RPMI7951 (cell line): ENCODE results near the gene PHAF1. TPM values are rescaled to one million over a fixed set of nuclear protein-coding genes. Genes with fewer than 3 reads are reported as not detected.

Experiments used
- DNase-seq: peaks from one replicate; pipeline ENCODE4 v3.0.0-alpha.2; 2012; ENCODE audit warnings: low read depth
- total RNA-seq: library from RNA; depleted of rRNA; stranded (reverse); fragments of >200 nt; shearing (Covaris generic); gene quantifications from 2 replicates; pipeline ENCODE4 v1.2.3, GENCODE V29; 2014; rRNA removed

PHAF1 gene
- 13.7 and 18.0 TPM in 2 replicates for total RNA-seq

DNA sequence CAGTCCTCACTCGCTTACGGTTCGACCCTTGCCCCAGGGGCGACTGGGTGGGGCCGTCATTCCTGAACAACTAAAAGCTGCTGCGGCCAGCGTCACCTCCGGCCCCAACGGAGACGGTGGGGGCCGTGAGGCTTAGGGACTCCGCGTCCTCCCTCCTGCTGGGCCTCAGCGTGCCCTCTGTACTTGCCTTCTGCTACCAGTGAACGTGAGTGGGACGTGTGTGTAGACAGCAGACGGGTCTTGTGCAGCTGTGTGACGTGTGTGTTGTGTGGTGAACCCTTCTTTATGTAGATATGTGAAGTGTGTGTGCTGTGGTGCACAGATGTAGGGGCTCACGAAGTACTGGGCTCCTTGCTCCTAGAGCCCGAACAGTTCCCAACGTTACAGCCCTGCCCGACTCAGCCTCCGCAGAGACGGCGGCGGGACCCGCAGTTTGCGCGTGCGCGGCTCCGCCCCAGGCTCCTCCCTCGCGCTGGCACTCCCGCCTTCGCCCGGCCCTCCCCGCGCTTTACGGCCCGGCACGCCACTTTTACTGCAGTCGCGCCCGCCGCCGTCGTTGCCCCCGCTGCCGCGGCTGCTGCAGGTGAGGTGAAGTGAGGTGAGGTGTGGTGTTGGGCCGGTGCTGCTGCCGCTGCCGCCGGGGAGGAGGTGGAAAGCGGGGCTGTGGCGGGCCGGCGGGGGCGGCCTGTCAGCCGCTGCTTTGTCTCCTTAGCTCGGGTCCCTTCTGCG is at the start of gene PHAF1:
Gene PHAF1 (plus strand): TSS at position 535 of the 729 bp plus-strand sequence. CDS start 235 bp downstream, outside the sequence.
- peak; percentile 85 for DNase-seq

DNA sequence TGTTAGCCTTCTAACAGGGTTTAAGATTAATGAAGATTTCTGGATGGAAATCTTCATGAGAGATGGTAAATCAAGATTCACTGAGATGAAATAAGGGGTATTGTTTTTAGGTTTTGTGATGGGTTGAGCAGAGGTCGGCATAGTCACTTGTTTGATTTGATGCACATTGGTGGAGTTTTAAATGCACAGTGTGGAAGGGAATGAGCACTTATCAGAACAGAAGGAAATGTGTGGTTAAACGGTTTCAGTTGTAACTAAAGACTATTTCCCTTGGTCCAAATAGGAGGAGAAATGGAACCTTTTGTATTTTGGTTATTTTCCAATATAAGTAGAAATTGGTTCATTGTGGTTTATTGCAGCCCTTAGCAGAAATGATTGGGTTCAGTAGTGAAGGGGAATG is 46.7 kb upstream of the PHAF1 start:
- no peak for DNase-seq

DNA sequence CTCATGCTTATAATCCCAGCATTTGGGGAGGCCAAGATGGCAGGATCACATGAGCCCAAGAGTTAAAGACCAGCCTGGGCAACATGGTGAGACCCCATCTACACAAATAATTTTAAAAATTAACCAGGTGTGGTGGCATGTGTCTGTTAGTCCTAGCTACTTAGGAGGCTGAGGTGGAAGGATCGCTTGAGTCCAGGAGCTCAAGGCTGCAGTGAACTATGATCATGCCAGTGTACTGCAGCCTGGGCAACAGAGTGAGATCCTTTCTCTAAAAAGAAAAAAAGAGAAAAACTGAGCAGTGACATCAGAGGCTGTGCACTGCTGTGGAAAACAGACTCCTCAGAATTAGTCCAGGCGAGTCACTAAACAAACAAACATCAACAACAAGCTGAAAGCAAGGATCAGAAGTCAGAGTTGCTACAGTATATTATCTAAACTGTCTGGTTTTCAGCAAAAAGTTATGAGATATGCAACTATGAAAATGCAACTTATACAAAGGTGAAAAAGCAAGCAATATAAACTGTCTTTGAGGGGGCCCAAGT is 41.5 kb upstream of the PHAF1 start:
- peak; percentile 9 for DNase-seq

DNA sequence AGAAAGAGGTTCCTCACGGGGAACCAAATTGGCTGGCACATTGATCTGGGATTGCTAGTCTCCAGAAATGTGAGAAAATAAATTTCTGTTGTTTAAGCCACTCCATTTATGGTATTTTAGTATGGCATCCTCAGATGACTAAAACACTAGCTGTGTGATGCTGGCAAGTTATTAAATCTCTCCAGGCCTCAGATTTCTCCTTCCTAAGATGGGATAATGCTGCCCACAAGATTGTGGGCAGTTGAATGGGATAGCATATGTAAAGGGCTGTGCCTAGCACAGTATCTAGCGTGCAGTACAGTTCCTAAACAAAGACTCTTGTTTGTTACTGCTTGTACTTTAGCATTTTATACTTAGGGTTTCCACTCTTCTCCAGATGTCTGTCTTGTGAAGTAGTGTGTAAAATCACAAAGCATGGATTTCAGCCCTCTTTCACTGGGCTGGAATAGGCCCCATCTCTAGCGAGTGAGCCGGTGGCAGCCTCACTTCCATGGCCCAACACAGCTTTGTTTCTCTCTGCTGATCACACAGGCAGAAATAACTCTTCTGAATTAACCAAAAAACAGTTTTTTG is 38.2 kb upstream of the PHAF1 start:
- DNase-seq = no peak

DNA sequence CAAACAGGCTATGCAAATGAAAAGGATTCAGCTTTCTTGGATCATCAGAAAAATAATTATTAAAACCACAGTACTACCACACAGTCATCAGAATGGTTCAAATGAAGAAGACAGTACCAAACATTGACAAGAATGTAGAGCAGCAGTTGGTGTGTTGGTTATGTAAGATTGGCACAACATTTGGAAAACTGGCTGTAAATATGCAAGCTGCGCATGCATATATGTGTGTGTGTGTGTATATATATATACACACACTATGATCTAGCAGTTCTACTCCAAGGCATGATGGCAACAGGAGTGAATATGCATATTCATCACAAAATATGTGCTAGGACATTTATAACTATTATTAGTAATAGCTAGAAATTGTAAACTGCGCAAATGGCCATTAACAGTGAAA is 34.4 kb upstream of the PHAF1 start:
- DNase-seq = no peak

DNA sequence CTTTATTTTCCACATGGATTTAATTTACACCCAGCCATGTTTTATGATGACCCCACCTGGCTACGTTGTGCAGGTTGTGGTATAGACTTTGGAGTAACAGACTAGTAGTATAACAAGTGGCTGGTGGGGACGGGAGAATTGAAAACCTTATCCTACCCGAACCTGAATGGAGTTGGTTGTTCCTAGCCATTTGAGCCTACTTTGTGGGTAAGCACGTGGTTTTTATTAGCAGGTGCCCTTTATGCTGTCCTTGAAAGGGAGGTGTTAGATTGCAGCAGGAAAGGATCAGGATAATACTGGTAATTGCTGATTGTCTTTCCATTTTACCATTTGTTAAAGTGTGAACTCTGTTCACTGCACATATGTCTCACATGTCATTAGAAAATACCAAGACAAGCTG is 31.9 kb upstream of the PHAF1 start:
- DNase-seq = no peak

DNA sequence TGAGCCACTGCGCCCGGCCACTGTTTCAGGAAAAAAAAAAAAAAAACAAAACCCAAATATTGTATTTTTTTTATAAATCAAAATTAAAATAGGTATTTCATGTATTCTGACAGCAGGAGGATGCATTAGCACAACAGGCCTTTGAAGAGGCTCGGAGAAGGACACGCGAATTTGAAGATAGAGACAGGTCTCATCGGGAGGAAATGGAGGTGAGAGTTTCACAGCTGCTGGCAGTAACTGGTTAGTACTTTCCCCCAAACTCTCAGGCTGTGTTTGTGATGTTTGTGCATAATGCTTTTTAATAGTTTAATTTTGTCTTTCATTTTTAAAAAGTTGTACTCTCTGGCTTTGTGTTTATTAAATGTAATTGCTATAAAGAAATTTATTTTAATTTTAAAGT is 27.6 kb upstream of the PHAF1 start:
- no peak for DNase-seq

DNA sequence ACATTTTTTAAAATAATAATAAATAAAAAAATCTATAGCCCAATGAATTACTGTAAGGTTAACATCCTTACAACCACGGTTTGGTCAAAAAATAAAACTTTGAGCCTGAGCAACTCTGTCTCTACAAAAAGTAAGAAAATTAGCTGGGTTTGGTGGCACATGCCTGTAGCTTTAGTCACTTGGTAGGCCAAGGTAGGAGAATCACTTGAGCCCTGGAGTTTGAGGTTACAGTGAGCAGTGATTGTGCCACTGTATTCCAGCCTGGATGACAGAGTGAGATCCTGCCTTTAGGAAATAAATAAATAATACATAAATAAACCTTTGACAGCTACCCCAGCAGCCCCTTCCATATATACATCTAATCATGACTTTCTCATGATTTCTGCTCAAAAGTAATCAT is 26.9 kb upstream of the PHAF1 start:
- DNase-seq = peak; percentile 7

DNA sequence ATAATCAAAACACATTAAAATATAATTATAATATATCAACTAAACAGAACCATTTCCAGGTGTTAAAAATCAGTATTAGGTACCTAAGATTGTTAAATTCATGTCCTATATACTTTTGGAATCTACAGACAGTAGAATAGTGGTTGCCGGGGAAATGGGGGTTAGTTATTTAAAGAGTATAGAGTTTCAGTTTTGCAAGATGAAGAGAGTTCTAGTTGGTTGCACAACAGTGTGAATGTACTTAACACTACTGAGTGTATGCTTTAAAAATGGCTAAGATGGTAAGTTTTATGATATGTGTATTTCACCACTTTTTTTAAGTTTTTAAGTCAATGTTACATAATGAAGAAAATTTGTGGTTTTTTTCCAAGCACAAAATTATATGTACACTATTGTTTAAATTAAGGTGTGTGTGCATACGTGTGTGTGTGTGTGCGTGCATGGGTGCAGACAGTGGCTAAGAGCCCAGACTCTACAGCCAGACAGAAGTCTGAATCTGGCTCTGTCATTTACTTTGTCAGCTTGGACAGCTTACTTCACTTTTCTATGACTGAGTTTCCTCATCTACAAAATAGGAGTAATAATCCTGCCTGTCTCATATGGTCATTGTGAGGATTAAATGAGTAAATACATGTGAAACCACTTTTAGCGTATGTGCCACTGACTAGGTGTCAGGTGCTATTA is 25.3 kb upstream of the PHAF1 start:
- no peak for DNase-seq

DNA sequence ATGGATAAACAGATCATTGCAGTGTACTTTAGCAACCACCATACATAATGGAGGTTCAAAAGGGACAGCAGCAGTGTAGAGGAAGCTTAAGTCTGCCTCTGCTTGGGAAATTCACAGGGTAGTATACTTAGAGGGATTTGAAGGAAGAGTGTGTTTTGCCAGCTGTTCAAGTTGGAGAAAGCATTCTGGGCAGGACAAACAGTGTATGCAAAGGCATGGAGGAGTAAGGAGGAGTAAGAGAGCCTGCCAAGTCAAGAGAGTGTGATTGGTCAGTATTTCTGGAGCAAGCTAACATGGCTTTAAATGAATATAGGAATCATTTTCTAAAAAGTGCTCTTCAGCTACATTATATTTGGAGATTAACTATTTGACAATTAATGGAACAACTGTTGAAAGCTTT is 22.9 kb upstream of the PHAF1 start:
- DNase-seq = no peak

DNA sequence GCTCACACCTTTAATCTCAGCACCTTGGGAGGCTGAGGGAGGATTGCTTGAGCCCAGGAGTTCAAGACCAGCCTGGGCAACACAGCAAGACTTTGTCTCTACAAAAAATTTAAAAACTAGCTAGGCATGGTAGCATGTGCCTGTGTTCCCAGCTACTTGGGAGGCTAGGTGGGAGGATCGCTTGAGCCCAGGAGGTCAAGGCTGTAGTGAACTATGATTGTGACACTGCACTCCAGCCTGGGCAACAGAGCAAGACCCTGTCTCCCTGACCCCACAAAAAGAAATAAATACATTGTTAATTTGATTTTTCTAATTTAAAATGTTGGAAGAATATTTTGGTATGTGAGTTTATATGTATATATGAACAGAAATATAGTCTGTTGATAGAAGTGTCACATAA is 22.4 kb upstream of the PHAF1 start:
- no peak for DNase-seq

DNA sequence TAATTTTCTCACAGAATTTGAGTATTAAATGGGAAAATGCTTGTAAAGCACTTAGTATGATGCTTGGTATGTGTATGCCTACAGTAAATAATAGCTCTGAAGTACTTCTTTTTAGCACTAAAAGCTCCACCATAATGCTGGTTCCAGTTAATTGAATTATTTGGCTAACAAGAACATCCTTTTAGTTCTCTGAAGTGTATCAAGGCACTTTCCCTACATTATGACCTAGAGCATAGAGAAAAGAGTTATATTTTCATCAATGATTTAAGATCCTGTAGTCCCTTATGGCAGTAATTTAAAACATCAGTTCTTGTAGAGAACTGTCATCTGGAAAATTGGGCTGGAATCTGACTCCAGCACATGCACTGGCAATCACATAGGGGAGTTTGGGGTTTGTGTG is 21.9 kb upstream of the PHAF1 start:
- DNase-seq = no peak

DNA sequence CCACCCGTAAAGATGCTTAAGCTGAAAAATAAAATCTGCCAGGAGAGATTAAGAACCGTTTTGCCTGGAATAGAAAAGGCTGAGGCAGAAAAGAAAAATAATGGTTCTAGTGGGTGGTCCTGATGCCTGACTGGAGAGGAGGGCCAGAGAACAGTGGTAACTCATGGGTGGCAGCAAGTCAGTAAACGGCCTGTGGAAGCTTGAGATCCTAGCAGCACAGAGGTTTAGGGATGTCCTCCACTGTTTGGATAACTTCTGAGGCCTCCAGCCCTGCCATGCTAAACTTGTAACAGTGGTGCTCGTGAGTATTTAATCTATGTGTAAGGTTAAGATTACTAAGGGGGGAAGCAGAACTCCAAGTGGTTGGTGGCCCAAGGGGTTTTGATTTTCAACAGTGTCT is 21.2 kb upstream of the PHAF1 start:
- no peak for DNase-seq

DNA sequence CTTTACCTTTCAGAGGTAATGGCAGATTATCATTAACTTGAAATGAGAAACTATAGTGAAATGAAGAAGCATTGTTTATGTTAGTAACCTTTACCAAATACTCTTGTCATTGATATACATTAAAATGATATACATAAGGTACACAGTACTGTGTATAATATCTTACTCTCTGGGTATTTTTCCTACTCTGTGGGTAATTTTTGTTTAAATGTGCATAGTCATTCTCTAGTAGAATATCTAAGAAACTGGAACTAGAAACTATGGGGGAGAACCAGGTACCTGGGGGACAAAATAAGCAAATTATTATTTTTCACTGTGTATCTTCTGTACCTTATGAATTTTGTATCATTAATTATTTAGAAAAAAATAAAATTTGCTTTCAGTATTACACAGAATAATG is 20.6 kb upstream of the PHAF1 start:
- DNase-seq = no peak

DNA sequence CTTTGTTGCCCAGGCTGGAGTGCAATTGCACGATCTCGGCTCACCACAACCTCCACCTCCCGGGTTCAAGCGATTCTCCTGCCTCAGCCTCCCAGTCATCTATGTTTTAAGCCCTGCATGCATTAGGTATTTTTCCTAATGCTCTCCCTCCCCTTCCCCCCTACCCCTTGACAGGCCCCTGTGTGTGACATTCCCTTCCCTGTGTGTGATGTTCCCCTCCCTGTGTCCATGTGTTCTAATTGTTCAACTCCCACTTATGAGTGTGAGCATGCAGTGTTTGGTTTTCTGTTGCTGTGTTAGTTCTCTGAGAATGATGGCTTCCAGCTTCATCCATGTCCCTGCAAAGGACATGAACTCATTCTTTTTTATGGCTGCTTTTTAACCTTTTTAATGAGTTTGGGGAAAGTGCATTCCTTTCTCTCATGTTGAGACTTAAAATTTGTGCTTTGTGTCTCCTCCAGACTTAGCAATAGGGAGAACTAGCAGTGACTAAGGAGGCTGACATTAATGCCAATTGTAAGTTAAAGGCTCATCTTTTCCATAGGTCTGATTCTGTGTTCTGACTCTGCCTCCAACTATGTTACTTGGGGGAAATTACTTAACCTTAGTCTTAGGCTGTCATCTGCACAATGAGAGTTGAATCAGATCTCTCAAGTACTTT is 17.7 kb upstream of the PHAF1 start:
- DNase-seq = peak; percentile 8

DNA sequence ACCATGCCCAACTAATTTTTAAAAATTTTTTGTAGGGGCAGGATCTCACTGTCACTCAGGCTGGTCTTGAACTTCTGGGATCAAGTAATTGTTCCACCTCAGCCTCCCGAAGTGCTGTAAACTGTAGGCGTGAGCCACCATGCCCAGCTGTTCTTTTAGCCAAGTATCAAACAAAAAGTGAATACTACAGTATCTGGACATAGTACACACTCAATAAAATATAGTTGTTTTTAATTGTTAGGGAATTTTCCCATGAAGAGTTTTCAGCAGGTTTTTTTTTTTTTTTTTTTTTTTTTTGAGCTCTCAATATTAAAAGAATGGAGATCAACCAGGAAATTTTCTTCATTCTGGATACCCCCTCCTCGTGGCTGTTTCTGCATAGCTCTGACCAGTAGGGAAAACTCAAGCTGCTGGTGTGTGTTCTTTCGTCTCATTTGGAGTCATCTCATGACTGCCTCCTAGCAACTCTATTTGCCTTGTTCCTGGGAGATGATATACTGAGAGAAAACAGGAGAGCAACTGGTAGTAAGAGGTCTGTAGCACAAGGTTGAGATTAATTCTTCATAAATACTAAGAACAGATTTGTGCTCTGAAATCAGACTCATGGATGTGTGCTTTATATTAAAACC is 16.5 kb upstream of the PHAF1 start:
- no peak for DNase-seq

DNA sequence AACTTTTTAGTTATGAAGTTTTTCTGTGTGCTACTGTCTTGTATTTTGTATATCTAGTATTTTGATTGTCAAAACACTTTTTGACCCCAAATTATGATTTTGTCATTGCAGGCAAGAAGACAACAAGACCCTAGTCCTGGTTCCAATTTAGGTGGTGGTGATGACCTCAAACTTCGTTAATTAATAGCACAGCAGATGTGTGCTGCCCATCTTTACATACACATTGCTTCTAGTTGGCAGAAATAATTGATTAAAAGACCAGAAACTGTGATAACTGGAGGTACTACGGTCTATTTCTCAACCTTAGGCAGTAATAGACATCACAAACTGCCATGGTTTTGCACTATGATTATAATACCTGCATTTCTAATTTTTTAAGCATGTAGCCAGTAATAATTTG is 11.1 kb upstream of the PHAF1 start:
- no peak for DNase-seq

DNA sequence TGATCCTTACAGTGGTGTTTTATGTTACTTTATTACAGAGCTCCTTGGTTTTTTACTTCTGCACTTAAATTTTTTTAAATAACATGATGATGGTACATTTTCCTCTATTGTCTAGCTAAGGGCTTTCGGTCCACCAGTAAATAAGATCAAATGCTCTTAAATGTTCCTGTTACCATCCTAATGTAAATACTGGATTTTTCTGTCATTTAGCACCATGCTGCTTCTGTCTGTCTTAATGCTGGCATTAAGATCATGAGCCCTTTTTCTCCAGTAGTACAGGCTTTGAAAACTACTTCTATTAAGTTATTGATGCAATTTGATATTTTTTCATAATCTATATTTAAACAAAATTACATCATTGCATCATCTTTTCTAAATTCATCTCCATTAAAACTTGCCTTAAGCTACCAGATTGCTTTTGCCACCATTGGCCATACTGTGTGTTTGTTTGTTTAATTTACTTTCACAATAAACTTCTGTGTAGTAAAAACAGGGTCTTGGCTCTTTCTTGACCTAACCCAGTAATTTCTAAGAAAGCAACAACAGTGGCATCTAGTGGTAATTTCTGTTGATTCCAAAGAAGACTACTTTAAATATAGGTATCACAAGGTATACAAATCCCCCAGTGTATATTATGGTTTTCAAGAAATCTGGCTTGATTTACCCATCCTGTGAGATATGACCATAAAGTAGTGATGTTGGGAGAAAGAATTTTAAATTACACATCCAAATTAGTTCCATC is 9.0 kb upstream of the PHAF1 start:
- peak; percentile 23 for DNase-seq

DNA sequence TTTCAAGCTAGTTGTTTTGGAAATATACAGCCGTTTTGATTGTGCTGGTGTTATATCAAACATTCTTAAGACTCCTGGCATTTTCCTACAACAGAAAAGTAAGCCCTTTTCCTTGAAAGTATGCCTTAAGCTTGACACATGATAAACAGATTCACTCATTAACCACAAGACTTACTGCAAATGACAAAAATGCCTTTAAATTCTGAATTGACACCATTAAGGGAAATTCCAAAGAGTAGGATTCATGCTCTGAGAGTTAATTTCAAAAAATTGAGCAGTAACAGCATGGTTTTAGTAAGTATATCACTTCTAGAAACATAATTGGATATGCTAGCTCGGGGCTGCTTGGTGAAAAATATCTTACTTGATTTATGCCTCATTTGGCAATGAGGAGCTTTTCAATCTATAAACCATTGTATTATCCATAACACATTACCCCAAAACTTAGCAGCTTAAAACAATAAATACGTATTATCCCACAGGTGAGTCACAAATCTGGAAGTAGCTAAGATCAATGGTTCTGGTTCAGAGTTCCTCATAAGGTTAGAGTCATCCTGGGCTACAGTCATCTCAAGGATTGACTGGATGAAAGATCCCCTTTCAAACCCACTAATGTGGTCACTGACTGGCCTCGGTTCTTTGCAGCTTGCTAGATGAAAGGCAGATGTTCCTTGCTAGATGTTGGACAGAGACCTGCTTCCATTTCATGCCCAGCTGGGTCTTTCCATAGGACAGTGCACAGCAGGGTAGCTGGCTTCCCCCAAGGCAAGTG is 8.2 kb upstream of the PHAF1 start:
- DNase-seq = peak; percentile 44

DNA sequence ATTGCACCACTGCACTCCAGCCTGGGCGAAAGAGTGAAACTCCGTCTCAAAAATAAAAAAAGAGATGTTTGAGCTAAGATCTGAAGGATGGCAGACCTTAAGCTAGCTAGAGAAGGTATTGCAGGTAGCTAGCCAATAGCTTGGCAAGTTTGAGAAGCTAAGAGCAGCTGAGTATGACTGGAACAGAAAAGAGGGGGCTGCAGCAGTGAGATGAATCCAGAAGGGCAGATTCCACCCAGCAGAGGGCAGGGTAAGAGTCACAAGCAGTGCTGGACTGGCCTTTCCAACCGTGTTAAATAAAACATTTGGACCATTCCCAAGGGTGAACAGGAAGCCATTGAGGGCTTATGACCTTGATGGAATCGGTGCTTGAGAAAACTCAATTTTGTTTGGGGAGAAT is 5.7 kb upstream of the PHAF1 start:
- DNase-seq = peak; percentile 57
